Heart left ventricle (tissue), 13 donors: ENCODE results near the gene HOXB6.

ENCODE experiments used
- CTCF ChIP-seq, 12 donors: fragments of 200-600 bp; sonication (generic) in 4 of 12; IDR thresholded peaks; one replicate each; pipeline versions ENCODE4 v1.5.0 to v1.8.0; 2018 to 2022; ENCODE audit warnings: antibody characterized with exemption in 12 of 12, mild to moderate bottlenecking in 5 of 12
- POLR2A ChIP-seq, 2 donors: fragments of 450-650 bp; IDR thresholded peaks; one replicate each; pipeline ENCODE4 v1.6.1; 2017; ENCODE audit warnings: antibody characterized with exemption in 2 of 2, mild to moderate bottlenecking in 2 of 2, moderate library complexity in 2 of 2
- donor health status: ischemic (EF 13 %, LVEDD 7.1; RV severe dilation, severe dysfunction).
- donor health status: DM: no; HTN: yes; CAD: no.
- donor health status: DM: no; HTN: no; CAD: no.
- donor health status: ischemic (EF 25% LVEDD 6.9; RV normal size, moderate dysfunction).
- donor health status: ischemic (EF 25% LVEDD 5.7; RV mildly dilated, moderate dysfunction).
- donor health status: ischemic (EF 35%, LVEDD 5.7; RV mildly dilated, moderate dysfunction).
- donor health status: nonischemic (EF 11% LVEDD 7.7; RV severe dilation, severe dysfunction).
- donor health status: DM: yes; HTN: yes; CAD: no.
- donor health status: PGD.
- donor health status: ischemic (EF 29% LVEDD 5.4; RV normal size, mild dysfunction).
- donor health status: nonischemic (EF 23%, LVEDD 6.1; RV moderate dilation, normal function).

- no peak for TF ChIP-seq CTCF (IDR thresholded peaks at IDR 0.05)
- TF ChIP-seq POLR2A (IDR thresholded peaks at IDR 0.05): no peak
These were observed 5.8 kb upstream of the HOXB6 start, which contains the start of gene HOXB7 for GRCh38 chr17:48610282-48611211.
